ENCODE measurements around the gene ARHGAP6. TPM values are rescaled to one million over a fixed set of nuclear protein-coding genes. Genes with fewer than 3 reads are reported as not detected.

Gene ARHGAP6
- total RNA-seq, 1 experiment from 2014 or later = 0.07 TPM

DNA sequence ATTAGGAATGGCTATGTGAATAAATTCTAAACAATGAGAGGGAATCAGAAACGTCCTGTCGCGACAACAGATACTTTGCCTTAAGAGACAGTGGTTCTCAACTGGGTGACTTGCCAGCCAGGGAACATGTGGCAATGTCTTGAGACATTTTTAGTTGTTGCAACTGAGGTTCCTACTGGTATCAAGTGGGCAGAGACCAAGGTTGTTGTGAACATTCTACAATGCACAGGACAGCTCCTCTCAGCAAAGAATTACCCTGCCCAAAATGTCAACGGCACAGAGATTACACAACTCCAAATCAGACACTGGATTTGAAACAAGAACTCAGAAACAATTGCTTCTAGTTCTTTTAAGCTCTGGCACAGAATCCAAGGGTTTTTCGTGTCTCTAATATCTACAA lies 128.6 kb downstream of the ARHGAP6 start:
- peaks cover 0 to 3% of the 10 kb centered on the region in 2 experiments; a peak in 1 of 4 replicates for H3K4me1 Mint-ChIP-seq
- no peak overlapping the region for H3K9ac ChIP-seq (ENCODE audit: extremely low read depth, insufficient read length, low read length)
- no peaks in the 10 kb centered on the region for H3K36me3 Mint-ChIP-seq (ENCODE audit: insufficient read depth in 1 of 3, low read depth in 3 of 3)
- H3K56ac ChIP-seq (ENCODE audit: insufficient read length, low read depth, low read length) = no peak overlapping the region
- no peak overlapping the region for H2BK15ac ChIP-seq (ENCODE audit: low read depth, low read length)
- no peak overlapping the region for H3K27ac ChIP-seq (ENCODE audit: insufficient read length, low read depth, low read length)
- H2BK20ac ChIP-seq (ENCODE audit: low read depth, low read length, poor library complexity, severe bottlenecking) = no peak overlapping the region
- H3K4me1 ChIP-seq (ENCODE audit: insufficient read depth, low read length) = no peaks in the 10 kb centered on the region
- H3K4me2 ChIP-seq (ENCODE audit: insufficient read depth, insufficient read length, low read length) = no peak overlapping the region
- H3K14ac ChIP-seq (ENCODE audit: insufficient read depth, low read length) = no peak overlapping the region
- H4K20me1 ChIP-seq (ENCODE audit: control insufficient read depth, insufficient read depth, insufficient read length) = no peaks in the 10 kb centered on the region
- H2BK120ac ChIP-seq (ENCODE audit: low read depth, low read length, poor library complexity, severe bottlenecking) = no peak overlapping the region
- no peak overlapping the region for H4K91ac ChIP-seq (ENCODE audit: insufficient read length, low read depth, low read length)
- H3K27me3 ChIP-seq (ENCODE audit: insufficient read depth, low read length) = peaks cover 4% of the 10 kb centered on the region; the same call in 1 of the 2 replicates
- no peak overlapping the region for H4K8ac ChIP-seq (replicated peaks; ENCODE audit: insufficient read length, low read depth, low read length)
- H2BK12ac ChIP-seq (ENCODE audit: insufficient read length, low read depth, low read length) = no peak overlapping the region
- no peak overlapping the region for H3K23ac ChIP-seq (ENCODE audit: insufficient read length, low read depth, low read length)
- H3K9me3 ChIP-seq (ENCODE audit: control insufficient read depth, low read depth, low read length) = no peaks in the 10 kb centered on the region
- no peak overlapping the region for H3K4me3 Mint-ChIP-seq
- H3K79me1 ChIP-seq (ENCODE audit: insufficient read depth, low read depth, low read length, poor library complexity, severe bottlenecking) = no peaks in the 10 kb centered on the region
- H3K27me3 Mint-ChIP-seq (ENCODE audit: low read depth) = peaks cover 50% of the 10 kb centered on the region
- no peak overlapping the region for H3K18ac ChIP-seq (ENCODE audit: insufficient read length, low read depth, low read length)
- H2AFZ ChIP-seq (ENCODE audit: low read length) = no peak overlapping the region
- no peak overlapping the region for H3T11ph ChIP-seq (ENCODE audit: low read length)
- no CpG with 5 or more reads among the region's 5 CpGs for WGBS (ENCODE audit: extremely low coverage, insufficient read length, low lambda C conversion rate)
- no peak overlapping the region for H2AK5ac ChIP-seq (ENCODE audit: insufficient read length, low read length)
- peaks cover 56 to 59% of the 10 kb centered on the region in 2 experiments for H3K9me3 Mint-ChIP-seq
- H3K4ac ChIP-seq (ENCODE audit: low read depth, low read length) = no peak overlapping the region
- no peak overlapping the region for H2BK5ac ChIP-seq (ENCODE audit: insufficient read length, low read length)
- H3K23me2 ChIP-seq (ENCODE audit: insufficient read length, low read depth, low read length, poor library complexity, severe bottlenecking) = no peaks in the 10 kb centered on the region
- no peak for DNase-seq
- H4K5ac ChIP-seq (ENCODE audit: insufficient read length, low read depth, low read length) = no peak overlapping the region
- H3K27ac Mint-ChIP-seq = no peak overlapping the region
- TF ChIP-seq, protein P1, sequence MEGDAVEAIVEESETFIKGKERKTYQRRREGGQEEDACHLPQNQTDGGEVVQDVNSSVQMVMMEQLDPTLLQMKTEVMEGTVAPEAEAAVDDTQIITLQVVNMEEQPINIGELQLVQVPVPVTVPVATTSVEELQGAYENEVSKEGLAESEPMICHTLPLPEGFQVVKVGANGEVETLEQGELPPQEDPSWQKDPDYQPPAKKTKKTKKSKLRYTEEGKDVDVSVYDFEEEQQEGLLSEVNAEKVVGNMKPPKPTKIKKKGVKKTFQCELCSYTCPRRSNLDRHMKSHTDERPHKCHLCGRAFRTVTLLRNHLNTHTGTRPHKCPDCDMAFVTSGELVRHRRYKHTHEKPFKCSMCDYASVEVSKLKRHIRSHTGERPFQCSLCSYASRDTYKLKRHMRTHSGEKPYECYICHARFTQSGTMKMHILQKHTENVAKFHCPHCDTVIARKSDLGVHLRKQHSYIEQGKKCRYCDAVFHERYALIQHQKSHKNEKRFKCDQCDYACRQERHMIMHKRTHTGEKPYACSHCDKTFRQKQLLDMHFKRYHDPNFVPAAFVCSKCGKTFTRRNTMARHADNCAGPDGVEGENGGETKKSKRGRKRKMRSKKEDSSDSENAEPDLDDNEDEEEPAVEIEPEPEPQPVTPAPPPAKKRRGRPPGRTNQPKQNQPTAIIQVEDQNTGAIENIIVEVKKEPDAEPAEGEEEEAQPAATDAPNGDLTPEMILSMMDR (conservative IDR thresholded peaks at IDR 0.05) = no peak
- H3K79me2 ChIP-seq (ENCODE audit: insufficient read depth, low read length) = no peaks in the 10 kb centered on the region

Data from H9 (cell line).